Fibroblast of lung (primary cell): ENCODE results near the gene ARMH2. TPM values are rescaled to one million over a fixed set of nuclear protein-coding genes. Genes with fewer than 3 reads are reported as not detected.
"Not testable (repeated sequence)": the region's sequence is repeated elsewhere in the genome, so short reads cannot be mapped to it uniquely, and the experiment has no call there.

Experiments used
- DNase-seq, 2 donors: peaks; one replicate each; pipeline versions ENCODE4 v3.0.0 to v3.0.0-alpha.2; 2010; ENCODE audit warnings: low read depth in 2 of 2
- H2AFZ ChIP-seq: 2 replicates; pipeline ENCODE4 v1.5.1; 2012; ENCODE audit warnings: low read length, control low read depth, inconsistent platforms
- H3K27ac ChIP-seq: 2 replicates; pipeline ENCODE4 v1.5.1; 2011; ENCODE audit warnings: low read length, control low read depth; ENCODE audit not compliant: insufficient read depth
- H3K27me3 ChIP-seq: 2 replicates; pipeline ENCODE4 v1.5.1; 2011; ENCODE audit warnings: mild to moderate bottlenecking, low read length; ENCODE audit not compliant: control insufficient read depth, insufficient read depth
- H3K36me3 ChIP-seq: 2 replicates; pipeline ENCODE4 v1.5.1; 2011; ENCODE audit warnings: low read length; ENCODE audit not compliant: control insufficient read depth, insufficient read depth
- H3K4me1 ChIP-seq: 2 replicates; pipeline ENCODE4 v1.5.1; 2011; ENCODE audit warnings: low read length; ENCODE audit not compliant: control insufficient read depth, insufficient read depth; ENCODE audit errors: extremely low read depth
- H3K4me2 ChIP-seq: 2 replicates; pipeline ENCODE4 v1.5.1; 2011; ENCODE audit warnings: low read length, control low read depth; ENCODE audit not compliant: insufficient read depth; ENCODE audit errors: extremely low read depth
- H3K4me3 ChIP-seq, 4 experiments: fragments of 200-600 bp in 1 of 4; sonication (generic) in 1 of 4; replicated peaks in 1 of 4; 2 replicates each; pipeline ENCODE4 v1.5.1; 2011 to 2016; ENCODE audit warnings: low read length in 4 of 4, low read depth in 3 of 4, mild to moderate bottlenecking in 3 of 4, control low read depth in 2 of 4, inconsistent platforms in 1 of 4, mixed read lengths in 1 of 4; ENCODE audit not compliant: insufficient read depth in 1 of 4; ENCODE audit errors: control extremely low read depth in 1 of 4
- H3K79me2 ChIP-seq: 2 replicates; pipeline ENCODE4 v1.5.1; 2012; ENCODE audit warnings: mild to moderate bottlenecking, low read length, inconsistent platforms; ENCODE audit not compliant: control insufficient read depth, insufficient read depth
- H3K9ac ChIP-seq: 2 replicates; pipeline ENCODE4 v1.5.1; 2011; ENCODE audit warnings: mild to moderate bottlenecking, low read length, control low read depth; ENCODE audit not compliant: insufficient read depth
- H3K9me3 ChIP-seq: 2 replicates; pipeline ENCODE4 v1.5.1; 2012; ENCODE audit warnings: low read depth, low read length; ENCODE audit not compliant: control insufficient read depth, insufficient read depth
- H4K20me1 ChIP-seq: 2 replicates; pipeline ENCODE4 v1.5.1; 2011; ENCODE audit warnings: low read length; ENCODE audit not compliant: control insufficient read depth, insufficient read depth; ENCODE audit errors: extremely low read depth
- CTCF ChIP-seq, 2 donors: IDR thresholded peaks in 1 of 2; conservative IDR thresholded peaks in 1 of 2; 1 replicate in 1 of 2; 2 replicates in 1 of 2; pipeline ENCODE4 v1.5.1; 2011 to 2012; ENCODE audit warnings: low read length in 2 of 2, control low read depth in 1 of 2, inconsistent platforms in 1 of 2, low read depth in 1 of 2, mild to moderate bottlenecking in 1 of 2
- EZH2 ChIP-seq: IDR thresholded peaks from 2 replicates; pipeline ENCODE4 v1.5.1; 2012; ENCODE audit warnings: low read length, control low read depth, mild to moderate bottlenecking; ENCODE audit errors: missing control alignments
- polyA plus RNA-seq, 2 donors: library from polyadenylated mRNA; depleted of rRNA in 1 of 2; stranded (reverse) in 1 of 2; unstranded in 1 of 2; fragments of >200 nt; gene quantifications; 2 replicates each; pipeline ENCODE4 v1.2.1, GENCODE V29; 2011 to 2012; ENCODE audit warnings: missing spikeins in 1 of 2
- total RNA-seq: library from RNA; depleted of rRNA; stranded (reverse); fragments of >200 nt; gene quantifications from 2 replicates; pipeline ENCODE4 v1.2.1, GENCODE V29; 2014

ARMH2 gene
- total and polyA plus RNA-seq, 2 donors (not counting 1 experiment from before 2014, with no cell fraction given), result not detected

GRCh38 chr6:24752917-24753492 lies 45.7 kb downstream of the ARMH2 start:
- H4K20me1 ChIP-seq, result no peaks in the 10 kb centered on the region
- H3K79me2 ChIP-seq, result no peaks in the 10 kb centered on the region
- no peak overlapping the region for H3K4me3 ChIP-seq
- no peaks in the 10 kb centered on the region for H3K4me1 ChIP-seq
- no peaks in the 10 kb centered on the region for H3K36me3 ChIP-seq
- no peaks in the 10 kb centered on the region for H3K9me3 ChIP-seq
- H2AFZ ChIP-seq, result no peak overlapping the region
- H3K27me3 ChIP-seq, result no peaks in the 10 kb centered on the region
- H3K9ac ChIP-seq, result no peak overlapping the region
- no peak overlapping the region for H3K27ac ChIP-seq
- no peak for DNase-seq
- no peak overlapping the region for H3K4me2 ChIP-seq
- TF ChIP-seq CTCF (conservative IDR thresholded peaks at IDR 0.05 in 1 of 2, IDR thresholded peaks at IDR 0.05 in 1 of 2; ENCODE audit: low read depth in 1 of 2, low read length in 2 of 2) (no peak), EZH2 (no peak)

GRCh38 chr6:24752503-24752902 lies 46.2 kb downstream of the ARMH2 start:
- Histone ChIP-seq H3K4me1 (no peaks in the 10 kb centered on the region), H3K4me3 (no peak overlapping the region), H3K27me3 (no peaks in the 10 kb centered on the region), H2AFZ (no peak overlapping the region), H3K9ac (no peak overlapping the region), H3K9me3 (no peaks in the 10 kb centered on the region), H3K27ac (no peak overlapping the region), H4K20me1 (no peaks in the 10 kb centered on the region), H3K79me2 (no peaks in the 10 kb centered on the region), H3K4me2 (no peak overlapping the region), H3K36me3 (no peaks in the 10 kb centered on the region)
- TF ChIP-seq CTCF (conservative IDR thresholded peaks at IDR 0.05 in 1 of 2, IDR thresholded peaks at IDR 0.05 in 1 of 2; ENCODE audit: low read depth in 1 of 2, low read length in 2 of 2) (no peak), EZH2 (no peak)
- no peak for DNase-seq

- H2AFZ ChIP-seq, H3K9ac ChIP-seq, H3K4me2 ChIP-seq, H3K27ac ChIP-seq, H3K79me2 ChIP-seq, H3K4me3 ChIP-seq, H3K9me3 ChIP-seq, H3K4me1 ChIP-seq, H3K27me3 ChIP-seq, DNase-seq, H4K20me1 ChIP-seq, H3K36me3 ChIP-seq: not testable (repeated sequence)
Observed at GRCh38 chr6:24750878-24751277, 47.8 kb downstream of the ARMH2 start.
